ENCODE results near the gene NOX3. TPM values are rescaled to one million over a fixed set of nuclear protein-coding genes. Genes with fewer than 3 reads are reported as not detected.
A peak's percentile ranks its signal among the peaks of the same experiment; 100 is the strongest.
"Not testable (repeated sequence)": the region's sequence is repeated elsewhere in the genome, so short reads cannot be mapped to it uniquely, and the experiment has no call there.

Gene NOX3
- total and polyA plus RNA-seq, 4 donors, result not detected

GRCh38 chr6:155492061-155492735, 36.6 kb upstream of the NOX3 start:
- H3K4me3 ChIP-seq, result no peak overlapping the region
- peak overlapping the region in 1 of 2 donors; percentile 9 for H3K27ac ChIP-seq (ENCODE audit: low read depth in 1 of 2, low read length in 1 of 2)
- WGBS, 2 donors, result 92 to 94% methylated on average over 2 of the region's 2 CpGs
- H3K4me1 ChIP-seq (ENCODE audit: control insufficient read depth in 5 of 5, insufficient read depth in 5 of 5, low read length in 5 of 5), result peaks cover 0 to 26% (median 3%) of the 10 kb centered on the region in 5 donors
- DNase-seq, result no peak
- no peak for ATAC-seq (ENCODE audit: insufficient read depth, low FRiP score)
- H3K9me3 ChIP-seq (ENCODE audit: control insufficient read depth in 4 of 4, insufficient read depth in 3 of 4, low read length in 3 of 4), result no peaks in the 10 kb centered on the region
- H3K9ac ChIP-seq (ENCODE audit: insufficient read depth in 1 of 2, low read length in 2 of 2), result no peak overlapping the region
- TF ChIP-seq CTCF (IDR thresholded peaks at IDR 0.05; ENCODE audit: control extremely low read depth, extremely low read depth), result no peak
- no peaks in the 10 kb centered on the region for H3K27me3 ChIP-seq (ENCODE audit: control insufficient read depth in 3 of 3, insufficient read depth in 3 of 3, low read length in 2 of 3)
- H3K36me3 ChIP-seq (ENCODE audit: control insufficient read depth in 4 of 4, insufficient read depth in 4 of 4, low read length in 4 of 4), result no peaks in the 10 kb centered on the region

GRCh38 chr6:155491421-155491820, 35.8 kb upstream of the NOX3 start:
- no peak for ATAC-seq (ENCODE audit: insufficient read depth, low FRiP score)
- TF ChIP-seq CTCF (IDR thresholded peaks at IDR 0.05; ENCODE audit: control extremely low read depth, extremely low read depth), result no peak
- H3K9me3 ChIP-seq (ENCODE audit: control insufficient read depth in 4 of 4, insufficient read depth in 3 of 4, low read length in 3 of 4), result no peaks in the 10 kb centered on the region
- no peak overlapping the region for H3K9ac ChIP-seq (ENCODE audit: insufficient read depth in 1 of 2, low read length in 2 of 2)
- H3K27ac ChIP-seq (ENCODE audit: low read depth in 1 of 2, low read length in 1 of 2), result no peak overlapping the region
- DNase-seq, result no peak
- no peak overlapping the region for H3K4me3 ChIP-seq
- no peaks in the 10 kb centered on the region for H3K27me3 ChIP-seq (ENCODE audit: control insufficient read depth in 3 of 3, insufficient read depth in 3 of 3, low read length in 2 of 3)
- WGBS, 2 donors, result 67 to 90% methylated on average over 1 of the region's 1 CpG
- H3K36me3 ChIP-seq (ENCODE audit: control insufficient read depth in 4 of 4, insufficient read depth in 4 of 4, low read length in 4 of 4), result no peaks in the 10 kb centered on the region
- peaks cover 0 to 26% (median 3%) of the 10 kb centered on the region in 5 donors for H3K4me1 ChIP-seq (ENCODE audit: control insufficient read depth in 5 of 5, insufficient read depth in 5 of 5, low read length in 5 of 5)

GRCh38 chr6:155488197-155488596, 32.6 kb upstream of the NOX3 start:
- not testable (repeated sequence) for ATAC-seq (ENCODE audit: insufficient read depth, low FRiP score); H3K4me1 ChIP-seq (ENCODE audit: control insufficient read depth in 5 of 5, insufficient read depth in 5 of 5, low read length in 5 of 5); H3K9me3 ChIP-seq (ENCODE audit: control insufficient read depth in 4 of 4, insufficient read depth in 3 of 4, low read length in 3 of 4); H3K27me3 ChIP-seq (ENCODE audit: control insufficient read depth in 3 of 3, insufficient read depth in 3 of 3, low read length in 2 of 3); H3K36me3 ChIP-seq (ENCODE audit: control insufficient read depth in 4 of 4, insufficient read depth in 4 of 4, low read length in 4 of 4); DNase-seq; H3K27ac ChIP-seq (ENCODE audit: low read depth in 1 of 2, low read length in 1 of 2); H3K9ac ChIP-seq (ENCODE audit: insufficient read depth in 1 of 2, low read length in 2 of 2); H3K4me3 ChIP-seq
- WGBS, 2 donors, result 92 to 93% methylated on average over 6 of the region's 6 CpGs

GRCh38 chr6:155487371-155488130, 31.9 kb upstream of the NOX3 start:
- WGBS, 2 donors, result 70 to 83% methylated on average over 5 of the region's 5 CpGs
- ATAC-seq (ENCODE audit: insufficient read depth, low FRiP score), result no peak
- no peaks in the 10 kb centered on the region for H3K9me3 ChIP-seq (ENCODE audit: control insufficient read depth in 4 of 4, insufficient read depth in 3 of 4, low read length in 3 of 4)
- H3K36me3 ChIP-seq (ENCODE audit: control insufficient read depth in 4 of 4, insufficient read depth in 4 of 4, low read length in 4 of 4), result no peaks in the 10 kb centered on the region
- TF ChIP-seq CTCF (IDR thresholded peaks at IDR 0.05; ENCODE audit: control extremely low read depth, extremely low read depth), result no peak
- H3K27me3 ChIP-seq (ENCODE audit: control insufficient read depth in 3 of 3, insufficient read depth in 3 of 3, low read length in 2 of 3), result no peaks in the 10 kb centered on the region
- H3K4me3 ChIP-seq, result no peak overlapping the region
- H3K27ac ChIP-seq (ENCODE audit: low read depth in 1 of 2, low read length in 1 of 2), result no peak overlapping the region
- no peak for DNase-seq
- no peak overlapping the region for H3K9ac ChIP-seq (ENCODE audit: insufficient read depth in 1 of 2, low read length in 2 of 2)
- H3K4me1 ChIP-seq (ENCODE audit: control insufficient read depth in 5 of 5, insufficient read depth in 5 of 5, low read length in 5 of 5), result peaks cover 0 to 10% (median 0%) of the 10 kb centered on the region in 5 donors

All from lung (tissue), 12 donors.